SK-N-SH treated with all-trans-retinoic acid at 6 μM for 48 hours (cell line): ENCODE measurements around the gene XNDC1N.

Experiments used
- ARNTL ChIP-seq: fragments of 450-650 bp; formaldehyde crosslinking; IDR thresholded peaks from 2 replicates; pipeline ENCODE4 v1.5.0; 2020; ENCODE audit warnings: low read depth, mild to moderate bottlenecking, moderate library complexity, borderline replicate concordance
- GLIS3 ChIP-seq: fragments of 250-450 bp; sonication (Bioruptor Pico); IDR thresholded peaks from 2 replicates; pipeline ENCODE4 v1.5.0; 2020; ENCODE audit warnings: mild to moderate bottlenecking, moderate library complexity
- ISL1 ChIP-seq: fragments of 250-450 bp; sonication (Bioruptor Pico); IDR thresholded peaks from 2 replicates; pipeline ENCODE4 v2.1.2; 2022; ENCODE audit warnings: mild to moderate bottlenecking, moderate library complexity
- OSR1 ChIP-seq: fragments of 250-450 bp; sonication (Bioruptor Pico); IDR thresholded peaks from 2 replicates; pipeline ENCODE4 v1.8.0; 2022; ENCODE audit warnings: moderate library complexity, mild to moderate bottlenecking, inconsistent platforms
- PPARA ChIP-seq: fragments of 250-450 bp; sonication (Bioruptor Pico); IDR thresholded peaks from 2 replicates; pipeline ENCODE4 v1.5.0; 2020; ENCODE audit warnings: mild to moderate bottlenecking, borderline replicate concordance
- RARB ChIP-seq: fragments of 250-450 bp; sonication (Bioruptor Pico); IDR thresholded peaks from 2 replicates; pipeline ENCODE4 v1.8.0; 2021; ENCODE audit warnings: mild to moderate bottlenecking, moderate library complexity
- SNAI2 ChIP-seq: fragments of 250-450 bp; sonication (Bioruptor Pico); IDR thresholded peaks from 2 replicates; pipeline ENCODE4 v1.5.0; 2020; ENCODE audit warnings: mild to moderate bottlenecking, moderate library complexity
- TOX ChIP-seq: fragments of 250-450 bp; sonication (Bioruptor Pico); IDR thresholded peaks from 2 replicates; pipeline ENCODE4 v1.8.0; 2021; ENCODE audit warnings: mild to moderate bottlenecking, moderate library complexity, borderline replicate concordance
- ZC3H10 ChIP-seq: fragments of 250-450 bp; sonication (Bioruptor Pico); IDR thresholded peaks from 2 replicates; pipeline ENCODE4 v1.5.1; 2021; ENCODE audit warnings: mild to moderate bottlenecking, moderate library complexity
- ZFP30 ChIP-seq: fragments of 450-650 bp; formaldehyde crosslinking; IDR thresholded peaks from 2 replicates; pipeline ENCODE4 v1.5.0; 2022; ENCODE audit warnings: mild to moderate bottlenecking, moderate library complexity
- ZNF8 ChIP-seq: fragments of 450-650 bp; formaldehyde crosslinking; IDR thresholded peaks from 2 replicates; pipeline ENCODE4 v1.5.0; 2020; ENCODE audit warnings: mild to moderate bottlenecking, moderate library complexity
- TF ChIP-seq, protein P1 (sequence below): fragments of 250-450 bp; sonication (Bioruptor Pico); IDR thresholded peaks from 2 replicates; pipeline ENCODE4 v1.8.0; 2020; ENCODE audit warnings: mild to moderate bottlenecking, moderate library complexity, borderline replicate concordance
- TF ChIP-seq, protein P2 (sequence below): fragments of 250-450 bp; sonication (Bioruptor Pico); IDR thresholded peaks from 2 replicates; pipeline ENCODE4 v1.5.1; 2021; ENCODE audit warnings: mild to moderate bottlenecking, moderate library complexity
- TF ChIP-seq, protein P3 (sequence below): fragments of 250-450 bp; sonication (Bioruptor Pico); IDR thresholded peaks from 2 replicates; pipeline ENCODE4 v1.8.0; 2021; ENCODE audit warnings: low read depth, mild to moderate bottlenecking, moderate library complexity, borderline replicate concordance

DNA sequence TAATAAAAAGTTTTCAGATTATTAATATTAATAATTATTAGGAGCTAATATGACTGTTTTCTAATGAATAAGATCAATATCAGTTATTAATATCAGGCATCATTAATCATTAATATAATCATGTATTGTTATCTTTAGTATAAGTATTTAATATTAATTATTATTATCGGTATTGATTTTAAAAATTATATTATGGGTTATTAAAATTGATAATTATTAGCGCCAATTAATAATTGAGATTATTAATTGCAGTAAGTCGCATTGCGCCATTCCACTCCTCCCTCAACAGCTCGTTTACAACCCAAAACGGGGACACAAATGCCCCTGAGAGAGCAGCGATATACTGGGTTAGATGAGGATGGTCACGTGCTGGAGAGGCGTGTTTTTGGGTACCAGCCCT lies 20.2 kb downstream of the XNDC1N start:
- TF ChIP-seq, protein P1, sequence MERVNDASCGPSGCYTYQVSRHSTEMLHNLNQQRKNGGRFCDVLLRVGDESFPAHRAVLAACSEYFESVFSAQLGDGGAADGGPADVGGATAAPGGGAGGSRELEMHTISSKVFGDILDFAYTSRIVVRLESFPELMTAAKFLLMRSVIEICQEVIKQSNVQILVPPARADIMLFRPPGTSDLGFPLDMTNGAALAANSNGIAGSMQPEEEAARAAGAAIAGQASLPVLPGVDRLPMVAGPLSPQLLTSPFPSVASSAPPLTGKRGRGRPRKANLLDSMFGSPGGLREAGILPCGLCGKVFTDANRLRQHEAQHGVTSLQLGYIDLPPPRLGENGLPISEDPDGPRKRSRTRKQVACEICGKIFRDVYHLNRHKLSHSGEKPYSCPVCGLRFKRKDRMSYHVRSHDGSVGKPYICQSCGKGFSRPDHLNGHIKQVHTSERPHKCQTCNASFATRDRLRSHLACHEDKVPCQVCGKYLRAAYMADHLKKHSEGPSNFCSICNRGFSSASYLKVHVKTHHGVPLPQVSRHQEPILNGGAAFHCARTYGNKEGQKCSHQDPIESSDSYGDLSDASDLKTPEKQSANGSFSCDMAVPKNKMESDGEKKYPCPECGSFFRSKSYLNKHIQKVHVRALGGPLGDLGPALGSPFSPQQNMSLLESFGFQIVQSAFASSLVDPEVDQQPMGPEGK (CRISPR knock-in tag) = no peak
- TF ChIP-seq ZNF8 (CRISPR knock-in tag) = no peak
- no peak for TF ChIP-seq RARB (CRISPR knock-in tag)
- no peak for TF ChIP-seq PPARA (CRISPR knock-in tag)
- TF ChIP-seq, protein P2, sequence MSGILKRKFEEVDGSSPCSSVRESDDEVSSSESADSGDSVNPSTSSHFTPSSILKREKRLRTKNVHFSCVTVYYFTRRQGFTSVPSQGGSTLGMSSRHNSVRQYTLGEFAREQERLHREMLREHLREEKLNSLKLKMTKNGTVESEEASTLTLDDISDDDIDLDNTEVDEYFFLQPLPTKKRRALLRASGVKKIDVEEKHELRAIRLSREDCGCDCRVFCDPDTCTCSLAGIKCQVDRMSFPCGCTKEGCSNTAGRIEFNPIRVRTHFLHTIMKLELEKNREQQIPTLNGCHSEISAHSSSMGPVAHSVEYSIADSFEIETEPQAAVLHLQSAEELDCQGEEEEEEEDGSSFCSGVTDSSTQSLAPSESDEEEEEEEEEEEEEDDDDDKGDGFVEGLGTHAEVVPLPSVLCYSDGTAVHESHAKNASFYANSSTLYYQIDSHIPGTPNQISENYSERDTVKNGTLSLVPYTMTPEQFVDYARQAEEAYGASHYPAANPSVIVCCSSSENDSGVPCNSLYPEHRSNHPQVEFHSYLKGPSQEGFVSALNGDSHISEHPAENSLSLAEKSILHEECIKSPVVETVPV (CRISPR knock-in tag) = no peak
- no peak for TF ChIP-seq TOX (CRISPR knock-in tag)
- no peak for TF ChIP-seq ARNTL (CRISPR knock-in tag)
- no peak for TF ChIP-seq ISL1 (CRISPR knock-in tag)
- TF ChIP-seq GLIS3 (CRISPR knock-in tag) = no peak
- no peak for TF ChIP-seq OSR1
- no peak for TF ChIP-seq SNAI2 (CRISPR knock-in tag)
- no peak for TF ChIP-seq ZC3H10
- no peak for TF ChIP-seq ZFP30
- TF ChIP-seq, protein P3, sequence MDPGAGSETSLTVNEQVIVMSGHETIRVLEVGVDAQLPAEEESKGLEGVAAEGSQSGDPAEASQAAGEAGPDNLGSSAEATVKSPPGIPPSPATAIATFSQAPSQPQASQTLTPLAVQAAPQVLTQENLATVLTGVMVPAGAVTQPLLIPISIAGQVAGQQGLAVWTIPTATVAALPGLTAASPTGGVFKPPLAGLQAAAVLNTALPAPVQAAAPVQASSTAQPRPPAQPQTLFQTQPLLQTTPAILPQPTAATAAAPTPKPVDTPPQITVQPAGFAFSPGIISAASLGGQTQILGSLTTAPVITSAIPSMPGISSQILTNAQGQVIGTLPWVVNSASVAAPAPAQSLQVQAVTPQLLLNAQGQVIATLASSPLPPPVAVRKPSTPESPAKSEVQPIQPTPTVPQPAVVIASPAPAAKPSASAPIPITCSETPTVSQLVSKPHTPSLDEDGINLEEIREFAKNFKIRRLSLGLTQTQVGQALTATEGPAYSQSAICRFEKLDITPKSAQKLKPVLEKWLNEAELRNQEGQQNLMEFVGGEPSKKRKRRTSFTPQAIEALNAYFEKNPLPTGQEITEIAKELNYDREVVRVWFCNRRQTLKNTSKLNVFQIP (CRISPR knock-in tag) = no peak
